ENCODE measurements around the gene STK32B.

The STK32B gene

DNA sequence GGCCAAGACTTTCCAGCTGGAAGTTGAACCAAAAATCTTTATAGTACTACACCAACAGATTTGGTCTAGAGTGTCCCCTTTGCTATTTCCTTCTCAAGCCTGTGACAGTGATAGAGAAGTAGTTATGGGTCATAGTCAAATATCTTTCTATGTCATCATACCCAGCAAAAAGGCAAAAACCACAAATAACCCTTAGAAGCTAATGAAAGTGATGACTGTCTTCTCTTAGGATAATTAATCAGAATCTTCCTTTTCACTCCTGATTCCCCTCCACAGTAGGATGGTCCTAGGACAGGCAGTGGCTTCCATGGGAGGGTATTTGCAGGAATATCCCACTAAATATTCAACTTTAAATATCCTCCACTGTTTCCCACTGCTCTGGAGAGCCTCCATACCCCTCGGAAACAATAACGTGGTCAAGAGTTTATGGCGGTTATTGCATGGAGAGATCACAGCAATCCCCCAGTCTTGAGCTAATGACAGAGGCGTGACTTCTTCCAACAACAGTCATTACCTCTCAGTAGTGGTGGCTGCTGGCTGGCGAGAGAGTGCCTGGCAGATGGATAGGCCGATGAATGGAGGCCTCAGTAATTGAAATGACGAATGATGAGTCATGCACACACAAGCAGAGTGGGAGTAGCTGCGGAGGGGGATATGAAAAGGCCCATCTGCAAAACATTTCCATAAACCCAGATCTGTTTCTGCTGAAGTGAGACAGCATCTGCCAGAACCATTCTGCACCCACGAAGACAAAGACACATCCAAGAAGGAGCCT is 154.9 kb downstream of the STK32B start:
- Histone ChIP-seq H3K27ac (no peak overlapping the region), H3K9ac (no peak overlapping the region), H3K9me3 (peaks cover 16% of the 10 kb centered on the region), H3K4me1 (peaks cover 8% of the 10 kb centered on the region; the same call in 1 of the 2 replicates), H3K36me3 (0 out of 2 replicates have a peak, but pooled peaks cover 7% of the 10 kb centered on the region), H3K27me3 (no peaks in the 10 kb centered on the region), H4K20me1 (no peaks in the 10 kb centered on the region), H3K4me2 (no peak overlapping the region), H3K4me3 (no peak overlapping the region)
- TF ChIP-seq Cebpa-rat (IDR thresholded peaks at IDR 0.05) = no peak

DNA sequence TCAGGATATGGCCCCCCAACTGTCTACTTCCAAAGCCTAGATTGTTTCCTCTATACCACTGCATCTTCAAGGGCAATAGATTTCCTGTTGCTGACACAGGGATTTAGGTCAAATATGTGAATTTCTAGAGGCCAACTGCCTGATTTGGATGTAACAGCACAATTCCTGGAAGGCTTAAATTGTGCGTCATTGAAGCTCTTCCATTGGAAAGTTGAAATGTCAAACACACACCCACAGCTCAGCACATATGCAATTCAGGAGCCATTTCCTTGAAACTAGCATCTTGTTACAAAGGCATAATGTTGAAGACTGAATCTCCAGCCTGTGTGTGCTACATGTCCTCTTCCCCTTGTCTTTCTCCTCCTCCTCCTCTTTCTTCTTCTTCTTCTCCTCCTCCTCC is 158.6 kb downstream of the STK32B start:
- no peaks in the 10 kb centered on the region for H3K27me3 ChIP-seq
- no peak for TF ChIP-seq Cebpa-rat (IDR thresholded peaks at IDR 0.05)

DNA sequence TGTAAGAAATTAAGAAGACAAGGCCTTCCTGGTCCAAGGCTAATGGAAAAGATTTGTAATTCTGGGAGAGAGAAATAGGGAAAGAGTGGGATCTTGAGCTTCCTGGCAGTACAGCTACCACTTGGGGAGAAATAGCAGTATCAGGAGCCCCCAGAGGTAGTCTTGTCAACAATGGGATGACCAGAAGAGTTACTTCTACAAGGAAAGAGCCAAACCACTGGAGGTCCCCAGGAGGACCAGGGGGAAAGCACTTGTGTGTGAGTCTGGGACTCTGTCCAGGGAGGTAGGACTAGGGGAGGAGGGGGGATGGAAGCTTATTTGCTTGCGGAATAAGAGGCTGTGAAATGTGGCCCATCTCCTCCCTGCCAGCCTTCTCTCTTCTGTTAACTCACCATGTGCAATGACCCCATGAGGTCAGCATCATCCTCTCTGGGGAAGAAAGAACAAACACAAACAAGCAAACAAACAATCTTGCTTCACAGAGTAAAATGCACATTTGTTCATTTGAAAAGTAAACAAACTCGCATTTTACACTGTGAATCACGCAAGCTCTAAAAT is 160.1 kb downstream of the STK32B start:
- no peak for TF ChIP-seq Cebpa-rat (IDR thresholded peaks at IDR 0.05)
- H3K36me3 ChIP-seq = no peaks in the 10 kb centered on the region

More for the DNA sequence above, 158.6 kb downstream of the STK32B start:
- Histone ChIP-seq H3K4me2 (no peak overlapping the region), H3K36me3 (no peaks in the 10 kb centered on the region), H3K4me3 (no peak overlapping the region), H3K9ac (no peak overlapping the region), H3K27ac (no peak overlapping the region), H3K4me1 (peaks cover 3% of the 10 kb centered on the region; the same call in 1 of the 2 replicates), H3K9me3 (no peaks in the 10 kb centered on the region), H4K20me1 (no peaks in the 10 kb centered on the region)

DNA sequence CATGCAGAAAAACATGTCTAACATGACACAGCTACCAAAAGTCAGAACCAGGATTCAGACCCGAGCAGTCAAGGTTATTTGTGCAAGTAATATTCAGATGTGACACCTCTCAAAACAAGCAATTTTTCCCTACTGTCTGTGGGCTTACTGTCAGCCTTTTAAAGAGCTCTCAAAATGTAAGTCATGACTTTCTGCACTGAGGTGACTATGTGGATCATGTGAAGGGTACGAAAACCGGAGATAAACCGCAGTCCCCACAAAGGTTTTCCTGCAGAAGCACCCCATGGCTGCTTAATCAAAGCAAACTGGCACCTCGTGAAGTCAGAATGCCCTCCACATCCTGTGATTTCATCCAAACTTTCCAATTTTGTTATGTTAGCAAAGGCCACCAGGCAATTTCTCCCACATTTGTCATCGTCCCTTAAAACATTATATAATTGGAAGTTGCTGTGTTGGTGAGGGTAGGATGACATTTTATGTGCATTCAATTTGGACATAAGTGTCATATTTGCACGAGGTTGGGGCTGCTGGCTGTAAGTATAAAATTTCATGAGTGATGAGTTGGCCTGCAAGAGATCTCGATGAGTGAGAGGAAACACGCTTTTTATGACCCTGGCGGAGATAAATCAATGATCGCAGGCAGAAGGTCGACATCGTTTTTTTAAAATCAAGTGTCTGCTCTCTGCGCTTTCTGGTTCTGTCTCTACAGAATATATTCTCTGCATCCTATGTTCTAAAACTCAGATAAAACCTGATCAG is 161.2 kb downstream of the STK32B start:
- no peak for TF ChIP-seq Cebpa-rat (IDR thresholded peaks at IDR 0.05)
- no peaks in the 10 kb centered on the region for H3K27me3 ChIP-seq

More for the DNA sequence above, 160.1 kb downstream of the STK32B start:
- Histone ChIP-seq H3K27ac (no peak overlapping the region), H4K20me1 (no peaks in the 10 kb centered on the region), H3K4me3 (no peak overlapping the region), H3K9ac (no peak overlapping the region), H3K9me3 (no peaks in the 10 kb centered on the region), H3K27me3 (no peaks in the 10 kb centered on the region), H3K4me2 (no peak overlapping the region), H3K4me1 (no peaks in the 10 kb centered on the region)

DNA sequence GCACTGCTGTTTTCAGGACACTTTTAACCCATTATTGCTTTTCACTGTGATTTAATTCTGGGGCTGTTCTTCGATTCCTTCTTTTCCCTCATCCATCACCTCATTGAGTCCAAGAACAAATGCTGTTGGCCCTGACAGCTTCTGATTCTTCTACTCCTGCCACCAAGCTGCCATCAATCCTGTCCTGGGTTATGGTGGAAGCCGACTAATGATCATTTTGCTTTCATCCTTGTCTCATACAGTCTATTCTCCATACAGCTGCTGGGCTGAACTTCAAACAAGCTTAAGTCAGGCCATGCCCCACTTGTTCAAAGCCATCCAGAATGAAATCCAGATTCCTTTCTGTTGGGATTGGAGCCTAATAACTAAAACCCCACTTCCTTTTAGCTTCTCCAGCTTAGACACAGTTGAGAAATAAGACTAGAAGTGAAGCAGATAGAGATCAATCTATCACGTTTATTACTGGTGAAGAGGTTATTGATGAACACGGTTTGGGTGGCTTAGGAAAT is 161.9 kb downstream of the STK32B start:
- Histone ChIP-seq H3K27ac (no peak overlapping the region), H3K27me3 (no peaks in the 10 kb centered on the region), H3K4me2 (no peak overlapping the region), H3K4me1 (no peaks in the 10 kb centered on the region), H4K20me1 (no peaks in the 10 kb centered on the region), H3K36me3 (no peaks in the 10 kb centered on the region), H3K4me3 (no peak overlapping the region), H3K9me3 (no peaks in the 10 kb centered on the region), H3K9ac (no peak overlapping the region)
- no peak for TF ChIP-seq Cebpa-rat (IDR thresholded peaks at IDR 0.05)

More for the DNA sequence above, 161.2 kb downstream of the STK32B start:
- H3K4me2 ChIP-seq = no peak overlapping the region
- H3K9me3 ChIP-seq = no peaks in the 10 kb centered on the region
- no peak overlapping the region for H3K27ac ChIP-seq
- H3K4me3 ChIP-seq = no peak overlapping the region
- no peaks in the 10 kb centered on the region for H3K36me3 ChIP-seq
- H3K9ac ChIP-seq = no peak overlapping the region
- H4K20me1 ChIP-seq = no peaks in the 10 kb centered on the region
- no peaks in the 10 kb centered on the region for H3K4me1 ChIP-seq

DNA sequence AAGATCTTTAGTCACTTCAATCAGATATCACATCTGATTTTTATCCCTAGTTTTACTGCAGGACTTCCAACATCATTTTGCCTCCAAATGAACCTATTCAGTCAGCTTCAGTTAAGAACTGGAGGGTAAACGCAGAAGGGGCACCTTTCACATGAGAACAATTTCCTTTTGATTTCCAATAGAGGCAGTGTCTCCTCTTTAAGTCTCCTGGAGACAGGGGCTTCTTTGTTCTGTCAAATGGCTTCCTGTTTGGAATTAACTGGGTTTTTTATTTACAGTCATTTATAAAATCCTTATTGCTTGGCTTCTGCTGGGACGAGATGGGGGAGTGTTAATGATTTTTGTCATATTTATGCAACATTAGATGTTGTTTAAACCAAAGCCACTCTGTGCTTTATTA is 164.0 kb downstream of the STK32B start:
- no peaks in the 10 kb centered on the region for H3K36me3 ChIP-seq
- H4K20me1 ChIP-seq = no peaks in the 10 kb centered on the region
- H3K4me1 ChIP-seq = no peaks in the 10 kb centered on the region
- no peak for TF ChIP-seq Cebpa-rat (IDR thresholded peaks at IDR 0.05)
- no peak overlapping the region for H3K9ac ChIP-seq
- H3K9me3 ChIP-seq = no peaks in the 10 kb centered on the region
- no peak overlapping the region for H3K27ac ChIP-seq
- H3K4me3 ChIP-seq = no peak overlapping the region
- no peaks in the 10 kb centered on the region for H3K27me3 ChIP-seq
- no peak overlapping the region for H3K4me2 ChIP-seq

DNA sequence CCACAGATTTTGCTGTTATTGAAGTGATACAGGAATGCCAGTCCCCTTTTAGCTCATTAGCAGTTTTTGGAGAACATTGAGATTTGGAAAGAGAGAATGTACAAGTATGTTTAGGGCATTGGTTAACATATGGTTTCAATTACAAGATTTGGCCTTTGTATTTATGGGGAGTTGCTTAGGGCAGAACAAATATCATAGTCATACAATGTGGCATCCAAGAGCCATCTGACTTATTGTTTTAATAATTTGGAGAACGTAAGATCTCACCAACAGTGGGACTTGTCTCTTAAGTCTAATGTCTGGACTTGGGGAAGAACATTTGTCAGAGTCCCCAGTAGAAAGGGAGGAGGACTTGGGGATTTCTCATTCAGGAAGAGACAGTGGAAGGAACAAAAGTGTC is 166.1 kb downstream of the STK32B start:
- H3K4me3 ChIP-seq = no peak overlapping the region
- H3K4me2 ChIP-seq = no peak overlapping the region
- H3K4me1 ChIP-seq = no peaks in the 10 kb centered on the region
- no peak overlapping the region for H3K9ac ChIP-seq
- H3K27me3 ChIP-seq = no peaks in the 10 kb centered on the region
- peaks cover 20% of the 10 kb centered on the region for H3K9me3 ChIP-seq
- H3K36me3 ChIP-seq = no peaks in the 10 kb centered on the region
- TF ChIP-seq Cebpa-rat (IDR thresholded peaks at IDR 0.05) = no peak
- no peak overlapping the region for H3K27ac ChIP-seq
- H4K20me1 ChIP-seq = no peaks in the 10 kb centered on the region

DNA sequence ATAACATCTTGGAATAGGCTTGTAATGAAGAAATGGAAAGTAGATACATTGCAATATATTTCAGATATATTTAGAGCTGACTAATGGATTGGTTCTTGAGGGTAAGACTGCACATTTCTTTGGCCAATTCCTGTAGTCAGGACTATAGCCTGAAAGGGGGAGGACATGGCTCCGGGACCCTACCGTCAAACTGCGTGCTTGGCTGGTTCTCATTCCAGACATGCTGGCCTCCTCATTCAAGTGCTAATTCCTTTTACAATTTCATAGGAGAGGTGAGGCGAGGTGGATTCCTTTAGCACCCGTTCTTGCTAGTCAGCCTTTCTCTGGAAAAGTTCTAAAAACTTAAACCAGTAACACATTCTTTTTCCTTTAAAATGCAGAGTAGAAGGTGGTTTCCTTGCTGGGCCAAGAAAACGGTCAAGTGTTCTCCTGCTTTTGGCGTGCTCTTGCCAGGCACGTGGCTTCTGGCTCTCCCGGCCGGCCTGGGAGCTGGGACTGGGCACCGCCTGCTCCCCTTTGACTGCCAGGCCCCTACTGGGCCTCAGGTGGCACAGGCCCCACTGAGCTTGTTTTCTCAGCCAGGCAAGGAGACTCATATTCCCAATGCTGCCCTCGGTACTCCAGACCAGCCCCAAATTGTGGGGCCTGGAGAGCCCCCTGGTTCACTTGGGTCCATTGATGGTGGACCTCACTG is 167.2 kb downstream of the STK32B start:
- Histone ChIP-seq H3K36me3 (no peaks in the 10 kb centered on the region), H3K4me3 (no peak overlapping the region), H3K4me2 (no peak overlapping the region), H3K9me3 (peaks cover 28% of the 10 kb centered on the region), H3K4me1 (no peaks in the 10 kb centered on the region), H4K20me1 (no peaks in the 10 kb centered on the region), H3K27me3 (no peaks in the 10 kb centered on the region), H3K9ac (no peak overlapping the region), H3K27ac (no peak overlapping the region)
- TF ChIP-seq Cebpa-rat (IDR thresholded peaks at IDR 0.05) = no peak

DNA sequence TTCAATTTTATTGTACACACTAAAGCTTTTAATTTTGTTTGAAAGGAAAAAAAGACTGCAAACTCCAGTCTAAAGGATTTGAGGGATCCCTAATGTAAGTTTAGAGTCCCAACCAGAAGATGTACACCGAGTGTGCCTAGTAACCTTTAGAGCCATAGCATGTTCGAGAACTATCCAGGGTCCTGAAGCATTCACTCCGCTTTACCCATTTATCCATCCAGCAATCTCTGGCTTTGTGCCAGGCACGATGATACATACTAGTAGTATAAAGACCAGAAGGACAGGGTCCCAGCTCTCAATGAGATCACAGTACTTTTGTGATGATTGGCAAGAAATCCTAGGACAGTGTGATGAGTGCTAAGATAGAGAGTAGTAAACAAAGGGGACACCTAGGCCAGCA is 168.7 kb downstream of the STK32B start:
- Histone ChIP-seq H3K27me3 (no peaks in the 10 kb centered on the region), H3K27ac (no peak overlapping the region), H3K4me1 (peaks cover 8% of the 10 kb centered on the region), H3K36me3 (no peaks in the 10 kb centered on the region), H4K20me1 (no peaks in the 10 kb centered on the region), H3K9ac (no peak overlapping the region), H3K9me3 (peaks cover 28% of the 10 kb centered on the region), H3K4me3 (no peak overlapping the region), H3K4me2 (no peak overlapping the region)
- no peak for TF ChIP-seq Cebpa-rat (IDR thresholded peaks at IDR 0.05)
